ENCODE measurements around the gene SLC35E3.

Gene SLC35E3

DNA sequence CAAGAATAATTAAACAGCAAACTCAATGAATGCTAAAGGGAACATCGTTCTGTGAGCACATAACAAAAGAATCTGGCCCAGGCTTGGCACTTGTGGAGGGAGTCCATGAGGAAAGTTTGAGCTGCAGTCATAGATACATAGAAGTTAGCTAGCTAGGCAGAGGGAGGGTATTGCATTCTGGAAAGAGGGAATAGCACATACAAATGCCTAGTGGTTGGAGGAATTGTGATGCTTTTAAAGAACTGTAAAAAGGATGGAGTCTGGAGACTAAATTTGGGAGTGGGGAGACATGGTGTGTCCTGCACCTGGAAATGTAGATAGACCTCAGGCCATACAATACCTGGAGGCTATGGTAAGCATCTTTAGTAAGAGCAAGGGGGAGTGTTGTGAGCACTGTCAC, 24.0 kb downstream of the SLC35E3 start:
- DNase-seq (ENCODE audit: low read depth in 2 of 2), result no peak

DNA sequence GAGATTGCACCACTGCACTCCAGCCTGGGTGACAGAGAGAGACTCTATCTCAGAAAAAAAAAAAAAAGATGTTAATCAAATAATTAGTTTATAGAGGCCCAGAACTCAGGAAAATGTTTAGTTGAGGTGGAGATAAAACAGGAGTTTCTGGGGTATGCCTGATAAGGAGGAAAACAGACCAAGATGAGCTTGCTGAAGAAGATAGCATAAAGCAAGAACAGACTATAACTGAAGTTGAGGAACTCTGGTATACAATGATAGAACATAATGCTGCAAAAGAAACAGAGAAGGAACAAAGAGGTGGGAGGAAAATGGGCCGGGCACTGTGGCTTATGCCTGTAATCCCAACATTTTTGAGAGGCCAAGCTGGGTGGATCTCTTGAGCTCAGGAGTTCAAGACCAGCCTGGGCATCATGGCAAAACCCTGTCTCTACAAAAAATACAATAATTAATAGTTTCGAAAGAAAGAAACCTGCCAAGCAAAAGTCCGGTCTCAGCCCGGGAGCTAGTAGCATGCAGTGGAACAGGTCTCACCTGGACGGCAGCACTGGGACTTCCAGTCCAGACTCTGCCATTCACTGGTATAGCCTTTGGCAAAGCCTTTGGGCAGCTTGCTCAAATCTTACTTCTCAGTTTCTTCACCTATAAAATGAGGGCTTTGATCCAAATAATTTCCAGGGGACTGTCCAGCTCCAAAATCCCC, 25.4 kb downstream of the SLC35E3 start:
- no peak for DNase-seq (ENCODE audit: low read depth in 2 of 2)

DNA sequence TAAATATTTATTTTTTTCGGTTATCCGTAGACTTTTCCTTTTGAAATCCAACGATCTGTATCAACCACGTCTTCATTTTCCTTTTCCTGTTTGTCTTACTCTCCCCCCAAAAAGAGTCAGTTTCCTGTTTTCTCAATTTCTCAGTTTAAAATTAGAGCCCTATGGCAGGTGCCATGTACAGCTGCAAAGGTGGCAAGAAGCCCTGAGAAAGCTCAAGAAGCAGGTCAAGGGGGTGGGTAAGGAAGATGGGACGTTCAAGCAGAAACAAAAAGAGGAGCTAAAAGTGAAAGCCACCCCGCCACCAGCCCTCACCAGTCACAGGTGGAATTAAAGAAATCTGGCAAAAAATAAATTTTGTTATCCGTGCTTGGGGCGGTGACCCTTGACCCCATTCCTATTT, 26.7 kb downstream of the SLC35E3 start:
- no peak for DNase-seq (ENCODE audit: low read depth in 2 of 2)

DNA sequence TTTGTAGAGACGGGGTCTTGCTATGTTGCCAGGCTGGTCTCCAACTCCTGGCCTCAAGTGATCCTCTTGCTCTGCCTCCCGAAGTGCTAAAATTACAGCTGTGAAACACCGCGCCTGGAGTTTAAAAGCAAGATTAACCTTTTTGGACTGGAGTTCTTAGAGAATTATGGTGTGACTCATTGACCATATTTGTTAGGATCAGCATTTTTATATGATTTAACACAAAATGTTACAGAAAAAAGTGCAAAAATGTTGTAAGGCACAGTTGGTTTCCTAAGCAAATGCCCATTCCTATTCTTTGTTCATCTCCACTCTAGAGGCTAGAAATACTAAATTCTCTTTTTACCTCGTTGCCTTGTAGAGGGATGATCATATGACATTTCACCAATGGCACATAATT, 27.6 kb downstream of the SLC35E3 start:
- no peak for DNase-seq (ENCODE audit: low read depth in 2 of 2)

DNA sequence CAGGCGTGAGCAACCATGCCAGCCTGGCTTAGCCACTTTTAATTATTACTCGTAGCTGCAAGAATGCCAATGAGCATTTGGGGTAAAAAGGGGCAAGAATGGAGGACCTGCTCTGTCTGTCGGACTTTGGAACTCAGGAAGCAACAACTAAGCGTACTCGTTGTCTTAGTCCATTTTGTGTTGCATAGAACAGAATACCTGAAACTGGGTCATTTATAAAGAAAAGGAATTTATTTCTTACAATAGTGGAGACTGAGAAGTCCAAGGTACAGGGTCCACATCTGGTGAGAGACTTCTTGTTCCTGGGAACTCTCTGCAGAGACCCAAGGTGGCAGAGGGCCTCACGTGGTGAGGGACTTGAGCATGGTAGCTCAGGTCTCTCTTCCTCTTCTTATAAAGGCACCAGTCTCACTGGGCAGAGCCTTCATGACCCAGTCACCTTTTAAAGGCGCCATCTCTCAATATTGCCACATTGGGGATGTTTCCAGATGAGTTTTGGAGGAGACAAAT, 29.2 kb downstream of the SLC35E3 start:
- DNase-seq (ENCODE audit: low read depth in 2 of 2), result no peak

DNA sequence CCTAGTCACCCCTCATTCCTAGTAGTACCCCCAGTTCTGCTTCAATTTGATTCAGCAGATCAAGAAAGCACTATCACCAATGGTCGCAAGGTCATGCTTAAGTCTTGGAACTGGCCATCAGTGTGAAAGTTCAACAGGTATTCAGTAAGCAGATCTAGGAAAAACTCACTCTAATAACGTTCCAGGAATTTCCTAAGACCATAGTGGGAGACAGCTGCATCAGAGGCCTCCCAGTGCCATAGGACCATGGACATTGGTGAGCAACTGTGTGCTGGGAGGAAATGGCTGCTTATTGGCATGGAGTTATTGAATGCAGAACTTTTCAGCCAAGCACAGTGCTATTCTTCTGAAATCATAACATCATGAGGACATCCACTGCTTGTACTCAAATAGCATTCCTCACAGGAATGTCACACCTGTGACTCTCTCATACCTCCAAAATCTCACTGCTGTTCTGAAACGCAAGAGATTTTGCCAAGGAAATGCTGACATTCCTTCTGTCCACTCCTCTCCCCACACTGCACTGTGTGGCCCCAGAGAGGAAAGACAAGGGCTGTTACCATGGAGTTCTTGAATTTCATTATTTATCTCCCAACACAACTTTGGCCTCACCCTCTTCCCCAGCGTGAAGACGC, 31.1 kb downstream of the SLC35E3 start:
- DNase-seq (ENCODE audit: low read depth in 2 of 2), result no peak

GRCh38 chr12:68779280-68779679, 33.3 kb downstream of the SLC35E3 start:
- no peak for DNase-seq (ENCODE audit: low read depth in 2 of 2)

DNA sequence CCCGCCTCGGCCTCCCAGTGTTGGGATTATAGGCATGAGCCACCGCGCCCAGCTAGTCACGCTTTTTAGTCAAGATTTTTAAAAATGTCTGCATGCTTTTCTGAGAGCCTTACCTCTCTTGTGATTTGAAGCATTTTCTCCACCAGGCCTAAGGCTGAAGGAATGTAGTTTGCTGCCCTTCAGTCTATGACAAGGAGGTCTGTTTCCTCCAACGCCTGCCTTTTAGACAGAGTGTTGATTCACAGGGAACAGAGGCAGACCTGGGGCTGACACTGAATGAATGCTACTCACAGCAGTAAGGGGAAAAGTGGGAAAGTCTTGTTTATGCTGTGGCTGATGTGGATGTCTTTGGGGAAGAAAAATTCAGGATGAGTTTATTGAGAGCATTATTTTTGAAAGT, 34.8 kb downstream of the SLC35E3 start:
- no peak for DNase-seq (ENCODE audit: low read depth in 2 of 2)

DNA sequence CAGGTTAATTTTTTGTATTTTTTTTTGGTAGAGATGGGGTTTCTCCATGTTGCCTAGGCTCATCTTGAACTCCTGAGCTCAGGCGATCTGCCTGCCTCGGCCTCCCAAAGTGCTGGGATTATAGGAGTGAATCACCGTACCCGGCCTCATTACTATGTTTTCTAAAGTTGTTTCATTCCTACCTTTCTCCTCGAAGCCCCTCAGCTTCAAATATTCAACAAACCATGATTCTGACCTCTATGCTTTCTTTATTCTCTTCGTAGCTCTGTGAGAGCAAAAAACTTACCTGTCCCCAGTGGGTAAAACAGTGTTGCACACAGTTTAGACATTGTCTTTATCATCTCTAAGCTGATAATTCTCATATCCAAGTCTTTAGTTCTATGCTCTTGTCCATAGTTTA, 35.8 kb downstream of the SLC35E3 start:
- DNase-seq (ENCODE audit: low read depth in 2 of 2), result no peak

GRCh38 chr12:68784015-68784414, 38.0 kb downstream of the SLC35E3 start:
- DNase-seq (ENCODE audit: low read depth in 2 of 2), result no peak

- no peak for DNase-seq (ENCODE audit: low read depth in 2 of 2)
Observed at GRCh38 chr12:68785358-68785757, 39.4 kb downstream of the SLC35E3 start.

- no peak for DNase-seq (ENCODE audit: low read depth in 2 of 2)
Observed at GRCh38 chr12:68785823-68786222, 39.8 kb downstream of the SLC35E3 start.

DNA sequence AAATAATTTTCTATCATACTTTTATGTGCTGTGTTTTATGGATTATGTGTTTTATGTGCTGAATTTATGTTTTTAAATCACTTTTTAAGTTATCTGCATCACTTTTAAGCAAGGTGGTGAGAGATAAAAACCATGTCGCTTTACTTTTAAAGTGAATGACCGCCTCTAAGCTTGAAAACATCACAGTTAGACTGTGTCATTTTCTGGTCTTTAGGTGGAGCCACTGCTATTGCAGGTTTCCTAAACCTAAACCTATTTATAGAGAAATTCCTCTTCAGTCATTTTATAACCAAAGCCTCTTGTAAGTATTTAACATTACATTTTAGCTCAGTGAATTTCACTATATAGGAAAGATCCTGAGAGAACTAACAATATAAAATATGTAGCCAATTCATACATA, 41.0 kb downstream of the SLC35E3 start:
- DNase-seq (ENCODE audit: low read depth in 2 of 2), result no peak

DNA sequence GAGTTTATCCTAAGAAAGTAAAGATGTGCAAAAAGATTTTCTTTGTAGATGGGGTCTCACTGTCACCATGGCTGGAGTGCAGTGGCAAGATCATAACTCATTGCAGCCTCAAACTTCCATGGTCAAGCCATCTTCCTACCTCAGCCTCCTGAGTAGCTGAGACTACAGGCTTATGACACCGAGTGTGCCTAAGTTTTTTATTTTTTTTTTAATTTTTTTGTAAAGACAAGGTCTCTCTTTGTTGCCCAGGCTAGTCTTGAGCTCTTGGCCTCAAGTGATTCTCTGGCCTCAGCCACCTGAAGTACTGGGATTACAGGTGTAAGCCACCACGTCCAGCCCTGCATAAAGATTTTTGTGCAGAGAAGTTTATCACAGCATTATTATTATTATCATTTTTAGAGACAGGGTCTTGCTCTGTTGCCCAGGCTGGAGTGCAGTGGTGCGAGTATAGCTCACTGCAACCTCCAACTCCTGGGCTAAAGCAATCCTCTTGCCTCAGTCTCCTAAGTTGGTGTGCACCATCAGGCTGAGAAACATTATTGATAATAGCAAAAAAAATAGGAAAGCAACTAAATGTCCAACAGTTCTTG, 42.7 kb downstream of the SLC35E3 start:
- DNase-seq (ENCODE audit: low read depth in 2 of 2), result no peak

- DNase-seq (ENCODE audit: low read depth in 2 of 2), result no peak
Observed at GRCh38 chr12:68789144-68789878, 43.3 kb downstream of the SLC35E3 start.

DNA sequence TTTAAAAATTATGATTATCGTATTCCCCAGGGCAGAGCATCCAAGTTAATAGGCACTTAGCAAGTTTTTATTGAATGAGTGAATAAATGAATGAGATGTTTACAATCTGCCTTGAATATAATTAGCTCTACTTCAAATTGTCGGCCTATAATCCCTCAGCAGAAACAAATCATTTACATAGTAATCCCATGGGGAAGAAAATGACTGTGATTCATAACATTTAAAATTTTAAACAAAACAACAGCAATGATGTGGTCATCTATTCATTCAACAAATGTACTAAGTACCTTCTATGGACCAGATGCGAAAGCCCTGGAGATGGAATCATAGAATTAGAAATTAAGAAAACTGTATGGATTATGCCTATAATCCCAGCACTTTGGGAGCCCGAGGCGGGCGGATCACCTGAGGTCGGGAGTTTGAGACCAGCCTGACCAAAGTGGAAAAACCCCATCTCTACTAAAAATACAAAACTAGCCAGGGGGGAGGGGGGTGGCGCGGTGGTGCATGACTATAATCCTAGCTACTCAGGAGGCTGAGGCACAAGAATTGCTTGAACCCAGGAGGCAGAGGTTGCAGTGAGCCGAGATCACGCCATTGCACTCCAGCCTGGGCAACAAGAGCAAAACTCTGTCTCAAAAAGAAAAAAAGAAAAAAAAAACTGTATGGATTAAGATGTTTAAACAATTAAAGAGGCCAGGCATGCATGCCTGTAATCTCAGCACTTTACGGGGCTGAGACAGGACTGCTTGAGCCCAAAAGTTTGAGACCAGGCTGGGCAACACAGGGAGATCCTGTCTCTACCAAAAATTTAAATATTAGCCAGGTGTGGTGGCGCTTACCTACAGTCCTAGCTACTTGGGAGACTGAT, 44.3 kb downstream of the SLC35E3 start:
- DNase-seq (ENCODE audit: low read depth in 2 of 2), result no peak

GRCh38 chr12:68790952-68791234, 44.9 kb downstream of the SLC35E3 start:
- no peak for DNase-seq (ENCODE audit: low read depth in 2 of 2)

DNA sequence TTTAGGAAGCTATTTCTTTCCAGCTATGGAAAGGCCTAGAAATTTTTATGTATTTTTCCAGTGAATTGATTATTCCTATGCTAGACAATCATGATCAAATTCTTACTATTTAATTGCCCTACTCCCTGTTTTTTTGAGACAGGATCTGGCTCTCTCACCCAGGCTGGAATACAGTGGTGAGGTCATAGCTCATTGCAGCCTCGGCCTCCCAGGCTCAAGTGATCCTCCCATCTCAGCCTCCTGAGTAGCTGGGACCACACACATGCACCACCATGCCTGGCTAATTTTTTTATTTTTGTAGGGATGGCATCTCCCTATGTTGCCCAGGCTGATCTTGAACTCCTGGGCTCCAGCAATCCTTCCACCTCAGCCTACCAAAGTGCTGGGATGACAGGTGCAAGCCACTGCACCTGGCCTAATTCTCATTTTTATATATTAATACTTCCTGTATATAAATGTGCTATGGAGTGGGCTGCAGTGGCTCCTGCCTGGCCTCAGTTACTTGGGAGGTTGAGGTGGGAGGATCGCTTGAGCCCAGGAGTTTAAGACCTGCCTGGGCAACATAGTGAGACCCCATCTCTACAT, 46.0 kb downstream of the SLC35E3 start:
- no peak for DNase-seq (ENCODE audit: low read depth in 2 of 2)

- no peak for DNase-seq (ENCODE audit: low read depth in 2 of 2)
Observed at GRCh38 chr12:68792952-68793351, 47.0 kb downstream of the SLC35E3 start.

DNA sequence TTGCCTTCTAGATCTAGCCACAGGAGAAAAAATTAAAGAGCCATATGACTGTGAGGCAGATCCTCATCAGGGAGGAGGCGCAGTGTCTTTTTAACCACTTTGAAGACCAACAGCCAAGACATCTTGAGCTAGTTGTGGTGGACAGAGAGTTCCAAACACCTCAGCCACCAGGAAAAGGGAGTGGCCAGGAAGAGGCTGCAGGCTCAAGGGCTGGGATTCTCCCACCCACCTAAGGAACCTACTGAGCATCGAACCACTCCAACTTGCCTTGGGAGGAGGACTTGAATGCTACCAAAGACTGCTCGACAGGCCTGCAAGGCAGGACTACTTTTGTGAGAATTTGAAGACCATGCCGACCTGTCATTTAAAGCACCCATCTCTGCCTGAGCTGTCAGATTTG, 47.5 kb downstream of the SLC35E3 start:
- DNase-seq (ENCODE audit: low read depth in 2 of 2), result no peak

GRCh38 chr12:68793975-68794652, 48.1 kb downstream of the SLC35E3 start:
- DNase-seq (ENCODE audit: low read depth in 2 of 2), result no peak
